ENCODE data around the gene PAX7. TPM values are rescaled to one million over a fixed set of nuclear protein-coding genes. Genes with fewer than 3 reads are reported as not detected.

PAX7 gene
- total and polyA plus RNA-seq, 11 donors: not detected

- ATAC-seq: no peak
- H3K4me1 ChIP-seq: no peaks in the 10 kb centered on the region
- 81 to 86% (median 82%) methylated on average over 7 of the region's 7 CpGs for WGBS, 4 donors
- intact Hi-C loops (cut with DNase I): no loop called here
- H3K4me3 ChIP-seq: no peak overlapping the region
- no peak overlapping the region for H3K27ac ChIP-seq
- H3K27me3 ChIP-seq: peaks cover 4 to 84% (median 42%) of the 10 kb centered on the region in 9 donors
- no peaks in the 10 kb centered on the region for H3K9me3 ChIP-seq
- no peak for TF ChIP-seq CTCF (IDR thresholded peaks at IDR 0.05)
- TF ChIP-seq POLR2A (IDR thresholded peaks at IDR 0.05): no peak
- no peak for DNase-seq
- H3K36me3 ChIP-seq: no peaks in the 10 kb centered on the region
These were observed 70.5 kb downstream of the PAX7 start for GRCh38 chr1:18701183-18701582.

DNA sequence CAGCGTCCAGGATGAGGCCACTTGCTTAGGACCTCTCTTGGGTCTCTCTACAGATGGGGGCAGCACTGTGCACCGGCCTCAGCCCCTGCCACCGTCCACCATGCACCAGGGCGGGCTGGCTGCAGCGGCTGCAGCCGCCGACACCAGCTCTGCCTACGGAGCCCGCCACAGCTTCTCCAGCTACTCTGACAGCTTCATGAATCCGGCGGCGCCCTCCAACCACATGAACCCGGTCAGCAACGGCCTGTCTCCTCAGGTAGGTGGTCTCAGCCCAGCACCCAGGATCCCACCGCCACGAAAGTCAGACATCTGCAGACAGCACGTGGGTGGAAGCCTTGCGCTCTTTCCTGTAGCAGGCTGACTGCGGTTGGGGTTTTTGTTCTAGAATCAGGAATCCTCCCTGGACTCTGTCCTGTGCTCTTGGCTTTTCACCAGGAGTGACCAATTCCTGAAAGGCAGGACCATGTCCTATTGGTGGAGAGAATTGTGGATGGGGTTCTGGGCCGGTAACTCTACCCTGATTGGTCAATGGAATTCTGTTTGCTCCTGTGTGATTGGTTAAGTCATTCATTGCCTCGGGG is 72.5 kb downstream of the PAX7 start:
- TF ChIP-seq CTCF (IDR thresholded peaks at IDR 0.05) (no peak), POLR2A (IDR thresholded peaks at IDR 0.05) (no peak)
- DNase-seq (peak in 1 of 5 donors; percentile 19), ATAC-seq (peak in 1 of 4 donors; percentile 24)
- intact Hi-C loops (cut with DNase I): no loop called here
- Histone ChIP-seq H3K4me3 (no peak overlapping the region), H3K27ac (no peak overlapping the region), H3K27me3 (peaks cover 4 to 77% (median 37%) of the 10 kb centered on the region in 9 donors), H3K36me3 (no peaks in the 10 kb centered on the region), H3K9me3 (no peaks in the 10 kb centered on the region), H3K4me1 (no peaks in the 10 kb centered on the region)
- 37 to 40% (median 37%) methylated on average over 9 to 21 of the region's 21 CpGs for WGBS, 4 donors

- Histone ChIP-seq H3K9me3 (no peaks in the 10 kb centered on the region), H3K4me3 (no peak overlapping the region), H3K4me1 (no peaks in the 10 kb centered on the region), H3K27ac (no peak overlapping the region), H3K27me3 (peaks cover 4 to 80% (median 33%) of the 10 kb centered on the region in 9 donors), H3K36me3 (no peaks in the 10 kb centered on the region)
- ATAC-seq (no peak), DNase-seq (no peak)
- WGBS, 4 donors: 46 to 50% (median 47%) methylated on average over 12 of the region's 12 CpGs
- TF ChIP-seq CTCF (IDR thresholded peaks at IDR 0.05): no peak
- no peak for TF ChIP-seq POLR2A (IDR thresholded peaks at IDR 0.05)
- intact Hi-C loops (cut with DNase I): no loop called here
These were observed 75.2 kb downstream of the PAX7 start for GRCh38 chr1:18705811-18706210.

DNA sequence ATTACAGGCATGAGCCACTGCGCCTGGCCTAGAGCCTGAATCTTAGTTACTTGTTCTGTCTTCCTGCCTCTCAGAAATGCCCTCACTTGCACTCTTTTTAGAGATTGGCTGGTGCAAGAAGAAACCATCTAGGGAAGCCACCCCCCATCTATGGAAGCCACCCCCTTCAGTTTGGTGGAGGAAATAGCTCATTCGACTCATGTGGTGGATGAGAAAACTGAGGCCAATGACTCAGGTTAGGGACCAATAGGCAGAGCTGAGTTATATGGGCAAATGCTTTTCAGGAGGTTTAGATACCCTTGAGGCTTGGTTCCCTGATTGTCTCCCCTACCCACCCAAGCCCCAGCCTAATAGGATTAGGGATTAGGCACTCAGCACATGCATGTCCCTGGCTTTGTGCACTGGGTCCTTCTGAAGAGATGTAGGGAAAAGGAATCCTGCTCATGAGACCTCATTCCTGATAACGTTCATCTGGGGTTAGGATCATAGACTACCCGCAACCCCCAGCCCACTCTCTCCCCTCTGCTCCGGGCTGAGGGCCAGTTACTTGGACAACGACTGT is 77.1 kb downstream of the PAX7 start:
- H3K4me3 ChIP-seq: no peak overlapping the region
- no peak for ATAC-seq
- H3K27me3 ChIP-seq: peaks cover 4 to 82% (median 30%) of the 10 kb centered on the region in 9 donors
- H3K4me1 ChIP-seq: no peaks in the 10 kb centered on the region
- DNase-seq: no peak
- 64 to 70% (median 68%) methylated on average over 6 of the region's 6 CpGs for WGBS, 4 donors
- TF ChIP-seq POLR2A (IDR thresholded peaks at IDR 0.05): no peak
- no peak for TF ChIP-seq CTCF (IDR thresholded peaks at IDR 0.05)
- H3K27ac ChIP-seq: no peak overlapping the region
- H3K9me3 ChIP-seq: no peaks in the 10 kb centered on the region
- H3K36me3 ChIP-seq: no peaks in the 10 kb centered on the region
- intact Hi-C loops (cut with DNase I): no loop called here

Data from heart left ventricle (tissue), 16 donors.